ENCODE measurements around the gene PNKD. TPM values are rescaled to one million over a fixed set of nuclear protein-coding genes. Genes with fewer than 3 reads are reported as not detected.

The PNKD gene
- total RNA-seq, 1 donor = 17.4 TPM

DNA sequence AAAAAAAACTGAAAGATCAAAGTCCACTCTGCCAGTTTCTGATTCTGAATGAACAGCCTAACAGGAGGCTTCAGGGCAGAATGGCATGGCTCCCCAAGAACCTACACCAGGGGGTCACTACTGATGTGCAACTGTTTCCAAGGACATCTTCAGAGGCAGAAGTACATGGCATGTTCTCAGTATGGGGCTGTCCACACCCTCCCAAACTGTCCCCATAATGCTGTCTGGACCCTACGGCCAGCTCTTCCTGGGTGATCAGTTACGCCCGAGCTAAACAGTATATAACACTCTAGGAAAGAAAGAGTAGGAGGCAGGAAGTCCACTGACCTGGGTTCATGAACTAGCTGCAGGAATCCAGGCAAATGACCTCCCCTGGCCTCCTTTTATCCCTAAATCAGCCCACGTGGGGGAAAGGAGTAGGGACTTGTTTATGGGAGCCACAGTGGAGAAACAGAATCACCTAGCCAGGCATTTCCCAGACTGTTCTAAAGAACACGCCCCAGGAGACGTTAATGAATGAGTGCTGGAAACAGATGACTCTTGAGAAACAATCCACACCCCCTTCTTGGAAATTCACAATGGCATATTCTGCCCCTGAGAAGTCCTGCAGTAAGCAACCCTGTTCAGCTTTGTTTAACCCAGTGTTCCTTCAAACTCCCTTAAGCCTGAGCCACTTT, 19.5 kb downstream of the PNKD start:
- DNase-seq (ENCODE audit: low read depth) = peak; percentile 76
- TF ChIP-seq, protein P1, sequence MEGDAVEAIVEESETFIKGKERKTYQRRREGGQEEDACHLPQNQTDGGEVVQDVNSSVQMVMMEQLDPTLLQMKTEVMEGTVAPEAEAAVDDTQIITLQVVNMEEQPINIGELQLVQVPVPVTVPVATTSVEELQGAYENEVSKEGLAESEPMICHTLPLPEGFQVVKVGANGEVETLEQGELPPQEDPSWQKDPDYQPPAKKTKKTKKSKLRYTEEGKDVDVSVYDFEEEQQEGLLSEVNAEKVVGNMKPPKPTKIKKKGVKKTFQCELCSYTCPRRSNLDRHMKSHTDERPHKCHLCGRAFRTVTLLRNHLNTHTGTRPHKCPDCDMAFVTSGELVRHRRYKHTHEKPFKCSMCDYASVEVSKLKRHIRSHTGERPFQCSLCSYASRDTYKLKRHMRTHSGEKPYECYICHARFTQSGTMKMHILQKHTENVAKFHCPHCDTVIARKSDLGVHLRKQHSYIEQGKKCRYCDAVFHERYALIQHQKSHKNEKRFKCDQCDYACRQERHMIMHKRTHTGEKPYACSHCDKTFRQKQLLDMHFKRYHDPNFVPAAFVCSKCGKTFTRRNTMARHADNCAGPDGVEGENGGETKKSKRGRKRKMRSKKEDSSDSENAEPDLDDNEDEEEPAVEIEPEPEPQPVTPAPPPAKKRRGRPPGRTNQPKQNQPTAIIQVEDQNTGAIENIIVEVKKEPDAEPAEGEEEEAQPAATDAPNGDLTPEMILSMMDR (IDR thresholded peaks at IDR 0.05; ENCODE audit: insufficient read depth, low read length) = no peak

DNA sequence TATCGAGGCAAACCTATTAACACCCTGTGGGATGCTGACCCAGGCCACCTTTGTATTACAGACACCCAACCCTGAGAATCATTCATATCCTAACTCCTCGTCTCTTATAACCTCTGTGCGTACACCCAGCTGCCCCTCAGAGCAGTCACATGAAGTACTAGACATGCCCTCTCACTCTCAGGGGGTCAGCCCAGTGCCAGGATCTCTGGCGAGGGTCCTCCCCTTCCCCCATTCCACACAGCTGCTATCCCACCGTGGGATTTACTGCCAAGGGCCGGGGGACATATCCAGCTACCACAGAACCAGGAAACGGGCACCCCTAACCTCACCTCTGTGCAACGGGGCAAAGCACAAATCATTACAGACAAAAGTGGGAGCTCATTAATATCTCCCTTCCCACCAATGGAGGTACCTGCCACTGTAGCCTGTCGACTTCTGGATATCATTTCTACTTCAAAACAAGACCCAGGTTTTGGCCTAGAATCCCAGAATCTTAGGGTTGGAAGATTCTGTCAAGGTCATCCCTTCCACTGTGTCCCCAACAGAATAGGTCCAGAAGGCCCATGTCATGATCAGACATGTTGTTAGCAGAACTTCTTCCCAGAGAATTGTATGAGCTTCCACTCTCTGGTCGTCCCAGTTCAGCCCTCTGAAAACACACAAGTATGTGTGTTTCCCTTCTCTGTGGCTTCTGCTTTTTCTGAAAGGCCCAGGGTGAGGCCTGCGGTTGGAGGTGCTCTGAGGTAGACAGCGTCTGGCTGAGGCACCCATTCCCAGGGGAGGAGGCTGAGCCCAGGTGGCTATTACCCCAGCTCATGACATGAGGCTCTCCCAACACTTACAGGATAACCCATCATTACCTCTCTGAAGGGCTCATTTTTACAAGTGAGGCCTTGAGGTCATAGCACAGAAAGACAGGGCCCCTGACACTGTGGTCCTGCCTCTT, 20.3 kb downstream of the PNKD start:
- peak overlapping the region; percentile 93 for H3K4me3 ChIP-seq (ENCODE audit: low read depth, low read length)
- TF ChIP-seq, protein P1 (IDR thresholded peaks at IDR 0.05; ENCODE audit: insufficient read depth, low read length) = no peak
- no peak for DNase-seq (ENCODE audit: low read depth)

More for the DNA sequence above, 19.5 kb downstream of the PNKD start:
- peak overlapping the region; percentile 93 for H3K4me3 ChIP-seq (ENCODE audit: low read depth, low read length)

DNA sequence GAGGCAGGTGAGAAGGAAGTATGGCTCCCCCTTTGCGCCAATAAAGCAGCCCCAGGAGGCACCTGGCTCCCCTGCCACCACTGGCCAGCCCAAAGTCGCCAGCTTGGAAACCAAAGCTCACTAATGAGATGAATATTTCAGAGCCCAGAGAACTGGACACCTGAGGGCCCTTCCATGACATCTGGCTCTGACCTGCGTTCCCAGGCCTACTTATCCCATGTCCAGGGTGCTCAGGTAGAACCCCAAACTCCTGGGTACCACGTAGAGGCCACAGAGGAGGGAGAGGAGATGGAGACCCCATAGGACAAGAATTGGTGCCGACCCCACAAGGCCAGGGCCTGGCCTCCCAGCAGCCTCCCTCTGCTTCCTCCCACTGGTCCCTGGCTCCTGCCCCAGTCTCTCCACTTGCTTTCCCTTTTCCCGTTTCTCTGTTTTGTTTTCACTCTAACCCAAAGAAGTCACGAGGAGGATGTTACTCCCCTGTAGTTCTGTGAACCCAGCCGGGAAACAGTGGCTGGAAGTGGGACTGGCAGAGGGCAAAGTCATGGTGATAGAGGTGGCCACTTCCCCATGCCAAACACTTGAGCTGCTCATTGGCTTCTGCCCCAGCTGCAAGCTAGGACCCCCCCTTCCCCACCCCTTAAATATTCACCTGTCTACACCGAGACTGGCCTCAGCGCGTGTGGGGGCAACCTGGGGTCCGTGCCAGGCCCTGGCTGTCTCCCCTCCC, 21.2 kb downstream of the PNKD start:
- TF ChIP-seq, protein P1 (IDR thresholded peaks at IDR 0.05; ENCODE audit: insufficient read depth, low read length) = no peak
- peak; percentile 39 for DNase-seq (ENCODE audit: low read depth)
- peak overlapping the region; percentile 93 for H3K4me3 ChIP-seq (ENCODE audit: low read depth, low read length)

DNA sequence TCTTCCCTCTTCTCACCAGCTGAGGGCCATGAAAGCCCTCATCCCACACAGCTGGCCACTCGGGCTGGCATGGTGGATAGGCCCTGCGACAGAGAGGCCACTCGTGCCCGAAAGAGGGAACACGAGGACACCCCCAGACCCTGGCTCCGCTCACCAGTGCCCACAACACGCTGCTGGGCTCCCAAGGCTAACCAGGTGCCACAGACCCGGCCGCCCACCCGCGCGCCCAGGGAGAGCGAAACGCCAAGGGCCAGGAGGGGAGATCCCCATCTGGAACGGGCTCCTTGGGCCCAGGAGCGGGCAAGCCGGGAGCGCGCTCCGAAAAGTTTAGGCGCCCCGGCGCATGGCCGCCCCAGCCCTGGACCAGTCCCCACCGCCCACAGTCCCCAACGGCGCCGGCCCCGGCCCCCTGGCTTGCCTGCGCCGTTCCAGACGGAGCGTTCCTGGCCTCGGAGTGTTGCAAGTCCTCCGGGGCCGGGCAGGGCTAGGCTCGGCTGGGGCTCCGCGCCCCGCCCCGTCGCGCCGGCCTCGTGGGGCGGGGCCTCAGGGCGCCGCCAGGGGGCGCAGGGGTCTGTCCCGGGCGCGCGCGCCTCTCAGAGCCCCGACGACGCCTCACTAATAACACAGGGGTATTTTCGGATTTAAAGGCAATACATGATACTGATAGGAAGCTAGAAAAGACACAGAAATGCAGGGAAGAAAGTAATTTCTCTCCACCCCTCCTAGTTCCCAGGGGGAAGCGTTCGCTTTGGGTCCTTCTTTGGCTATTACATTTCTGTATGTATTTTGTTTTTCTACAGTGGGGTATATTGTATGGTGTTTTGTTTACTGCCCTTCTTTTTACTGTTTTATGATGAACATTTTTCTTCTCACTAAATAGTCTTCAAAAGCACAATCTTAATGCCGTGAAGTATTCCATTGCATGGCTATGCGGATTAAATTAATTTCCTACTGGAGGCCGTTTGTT, 22.0 kb downstream of the PNKD start, which contains the start of gene TMBIM1:
Gene TMBIM1 (minus strand): TSS at position 456 of the 967 bp plus-strand sequence. CDS start 10,362 bp downstream, outside the sequence.
- peak within 1 kb of the TSS; percentile 93 for H3K4me3 ChIP-seq (ENCODE audit: low read depth, low read length)
- TF ChIP-seq, protein P1 (IDR thresholded peaks at IDR 0.05; ENCODE audit: insufficient read depth, low read length) = peak; percentile 53
- peak; percentile 66 for DNase-seq (ENCODE audit: low read depth)

DNA sequence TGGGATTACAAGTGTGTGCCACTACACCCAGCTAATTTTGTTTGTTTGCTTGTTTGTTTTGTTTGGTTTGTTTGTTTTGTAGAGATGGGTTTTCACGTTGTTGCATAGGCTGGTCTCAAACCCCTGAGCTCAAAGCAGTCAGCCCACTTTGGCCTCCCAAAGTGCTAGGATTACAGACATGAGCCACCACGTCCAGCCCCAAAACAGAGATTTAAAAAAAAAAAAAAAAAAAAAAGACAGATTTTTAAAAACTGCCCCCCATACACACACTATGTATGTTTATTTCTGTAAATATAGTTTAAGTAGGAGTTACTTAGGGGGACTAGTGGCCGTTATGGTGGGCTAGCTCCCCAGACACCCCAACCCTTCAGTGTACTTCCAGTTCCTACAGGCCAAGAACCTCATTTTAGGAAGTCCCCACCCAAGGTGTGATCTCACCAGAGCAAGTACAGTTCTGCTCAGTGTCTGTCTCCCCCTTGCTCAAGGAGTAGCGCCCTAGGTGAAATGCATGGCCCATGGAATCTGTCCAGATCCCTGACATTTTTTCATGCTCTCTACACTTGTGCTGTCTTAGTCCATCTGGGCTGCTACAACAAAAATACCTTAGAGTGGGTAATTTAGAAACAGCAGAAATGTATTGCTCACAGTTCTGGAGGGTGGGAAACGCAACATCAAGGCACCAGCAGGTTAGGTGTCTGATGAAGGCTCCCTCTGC, 23.6 kb downstream of the PNKD start:
- TF ChIP-seq, protein P1 (IDR thresholded peaks at IDR 0.05; ENCODE audit: insufficient read depth, low read length) = no peak
- H3K4me3 ChIP-seq (ENCODE audit: low read depth, low read length) = no peak overlapping the region
- no peak for DNase-seq (ENCODE audit: low read depth)

All from fibroblast of the aortic adventitia (primary cell).